B cell (primary cell): ENCODE data around the gene RIMBP2. TPM values are rescaled to one million over a fixed set of nuclear protein-coding genes. Genes with fewer than 3 reads are reported as not detected.

Experiments used
- ATAC-seq: fragments of 200-7000 bp; cut with Tn5 transposase; one replicate; pipeline ENCODE4 v1.10.0; 2021; ENCODE audit warnings: low read depth, mild to moderate bottlenecking, moderate number of reproducible peaks, moderate library complexity
- CTCF ChIA-PET: fragments of 350-600 bp; sonication (Branson Sonifier 250); formaldehyde crosslinking; loops from one replicate; lab custom pipeline; 2021; ENCODE audit warnings: antibody characterized with exemption, inconsistent platforms; lab: Charles Lee
- POLR2A ChIA-PET: fragments of 350-600 bp; sonication (Branson Sonifier 250); formaldehyde crosslinking; loops from one replicate; lab custom pipeline; 2021; ENCODE audit warnings: antibody characterized with exemption; lab: Charles Lee
- DNase-seq: peaks from one replicate; pipeline ENCODE4 v3.0.0; 2013
- H2AFZ ChIP-seq: 2 replicates; pipeline ENCODE4 v1.6.1; 2012; ENCODE audit warnings: mild to moderate bottlenecking, low read depth, low read length; ENCODE audit not compliant: insufficient read depth, poor library complexity, severe bottlenecking
- H3K27ac ChIP-seq, 2 donors: 1 replicate in 1 of 2; 2 replicates in 1 of 2; pipeline ENCODE4 v1.5.1; 2012 to 2013; ENCODE audit warnings: low read length in 2 of 2, mild to moderate bottlenecking in 2 of 2, moderate library complexity in 1 of 2
- H3K27me3 ChIP-seq, 4 experiments: fragments of 200-600 bp in 1 of 4; sonication (generic) in 1 of 4; replicated peaks in 1 of 4; 1 replicate in 2 of 4; 2 replicates in 2 of 4; pipeline versions ENCODE4 v1.6.1 to v1.7.0; 2013 to 2016; ENCODE audit warnings: low read length in 3 of 4, mild to moderate bottlenecking in 2 of 4, mixed read lengths in 1 of 4, moderate library complexity in 1 of 4; ENCODE audit not compliant: insufficient read depth in 4 of 4, control insufficient read depth in 3 of 4; ENCODE audit errors: control extremely low read depth in 1 of 4
- H3K36me3 ChIP-seq, 2 experiments: replicated peaks in 1 of 2; 1 replicate in 1 of 2; 2 replicates in 1 of 2; pipeline versions ENCODE4 v1.6.1 to v1.7.1; 2013; ENCODE audit warnings: low read length in 1 of 2; ENCODE audit not compliant: insufficient read depth in 2 of 2, control insufficient read depth in 1 of 2; ENCODE audit errors: control extremely low read depth in 1 of 2, extremely low read depth in 1 of 2
- H3K4me1 ChIP-seq, 2 donors: fragments of 200-600 bp in 1 of 2; sonication (generic) in 1 of 2; 1 replicate in 1 of 2; 2 replicates in 1 of 2; pipeline versions ENCODE4 v1.5.1 to v1.6.1; 2013 to 2017; ENCODE audit warnings: low read length in 2 of 2; ENCODE audit not compliant: control insufficient read depth in 2 of 2, insufficient read depth in 2 of 2
- H3K4me2 ChIP-seq: replicated peaks from 2 replicates; pipeline ENCODE3; 2012; ENCODE audit warnings: mild to moderate bottlenecking, low read depth, low read length; ENCODE audit not compliant: poor library complexity, severe bottlenecking
- H3K4me3 ChIP-seq, 5 experiments: fragments of 200-600 bp in 1 of 5; sonication (generic) in 1 of 5; 1 replicate in 3 of 5; 2 replicates in 2 of 5; pipeline versions ENCODE4 v1.5.1 to v1.7.0; 2011 to 2016; ENCODE audit warnings: low read length in 4 of 5, mild to moderate bottlenecking in 4 of 5, low read depth in 2 of 5, control low read depth in 1 of 5, moderate library complexity in 1 of 5; ENCODE audit not compliant: insufficient read depth in 1 of 5; ENCODE audit errors: control extremely low read depth in 1 of 5, extremely low read depth in 1 of 5
- H3K79me2 ChIP-seq: fragments of 200-600 bp; sonication (generic); one replicate; pipeline ENCODE4 v1.6.0; 2016; ENCODE audit warnings: low read length; ENCODE audit not compliant: control insufficient read depth, insufficient read depth
- H3K9ac ChIP-seq: fragments of 200-600 bp; sonication (generic); 2 replicates; pipeline ENCODE4 v1.6.1; 2017; ENCODE audit warnings: mild to moderate bottlenecking, low read length, moderate library complexity
- H3K9me3 ChIP-seq, 3 donors: one replicate each; pipeline versions ENCODE4 v1.6.1 to v1.7.1; 2013; ENCODE audit warnings: low read length in 2 of 3; ENCODE audit not compliant: control insufficient read depth in 2 of 3, insufficient read depth in 1 of 3; ENCODE audit errors: control extremely low read depth in 1 of 3
- H4K20me1 ChIP-seq: 2 replicates; pipeline ENCODE4 v1.6.0; 2012; ENCODE audit warnings: mild to moderate bottlenecking, low read length; ENCODE audit not compliant: insufficient read depth, control insufficient read depth, poor library complexity, severe bottlenecking
- H3K27ac Mint-ChIP-seq: one replicate; pipeline ENCODE4 v1.8.0; 2021; ENCODE audit warnings: mixed read lengths
- H3K27me3 Mint-ChIP-seq: one replicate; pipeline ENCODE4 v1.8.0; 2021; ENCODE audit warnings: mixed read lengths
- H3K4me1 Mint-ChIP-seq: one replicate; pipeline ENCODE4 v1.8.0; 2021; ENCODE audit warnings: mixed read lengths
- H3K4me3 Mint-ChIP-seq: one replicate; pipeline ENCODE4 v1.8.0; 2021; ENCODE audit warnings: mixed read lengths
- H3K9me3 Mint-ChIP-seq: one replicate; pipeline ENCODE4 v1.8.0; 2022; ENCODE audit warnings: mixed read lengths; ENCODE audit not compliant: insufficient read depth
- CTCF ChIP-seq: fragments of 200-600 bp; IDR thresholded peaks from one replicate; pipeline ENCODE4 v1.8.0; 2022; ENCODE audit warnings: antibody characterized with exemption, mild to moderate bottlenecking
- EZH2 ChIP-seq: IDR thresholded peaks from 2 replicates; pipeline ENCODE4 v1.6.1; 2012; ENCODE audit warnings: borderline replicate concordance, low read depth, mild to moderate bottlenecking, moderate library complexity, low read length; ENCODE audit not compliant: insufficient read depth, poor library complexity, severe bottlenecking
- WGBS: methylation state at CpG from one replicate; pipeline ENCODE4 v1.1.5; 2013; ENCODE audit warnings: missing lambda C conversion rate; ENCODE audit not compliant: insufficient coverage; 5-methylcytosine and 5-hydroxymethylcytosine counted together
- intact Hi-C: fragments of 100-400 bp; cut with micrococcal nuclease; formaldehyde crosslinking; loops from one replicate; pipeline ENCODE4 v1.10.0; 2022
- polyA plus RNA-seq: library from polyadenylated mRNA; depleted of rRNA; stranded (reverse); fragments of >200 nt; gene quantifications from 2 replicates; pipeline ENCODE4 v1.2.3, GENCODE V29; 2012
- total RNA-seq, 2 donors: library from RNA; stranded (reverse); fragments of 120-200 nt in 1 of 2; gene quantifications; 1 replicate in 1 of 2; 2 replicates in 1 of 2; pipeline versions ENCODE4 v1.2.3 to v1.2.4, GENCODE V29; 2013 to 2022

RIMBP2 gene
- total and polyA plus RNA-seq, 2 donors (not counting 1 experiment from before 2014, with no cell fraction given): not detected

DNA sequence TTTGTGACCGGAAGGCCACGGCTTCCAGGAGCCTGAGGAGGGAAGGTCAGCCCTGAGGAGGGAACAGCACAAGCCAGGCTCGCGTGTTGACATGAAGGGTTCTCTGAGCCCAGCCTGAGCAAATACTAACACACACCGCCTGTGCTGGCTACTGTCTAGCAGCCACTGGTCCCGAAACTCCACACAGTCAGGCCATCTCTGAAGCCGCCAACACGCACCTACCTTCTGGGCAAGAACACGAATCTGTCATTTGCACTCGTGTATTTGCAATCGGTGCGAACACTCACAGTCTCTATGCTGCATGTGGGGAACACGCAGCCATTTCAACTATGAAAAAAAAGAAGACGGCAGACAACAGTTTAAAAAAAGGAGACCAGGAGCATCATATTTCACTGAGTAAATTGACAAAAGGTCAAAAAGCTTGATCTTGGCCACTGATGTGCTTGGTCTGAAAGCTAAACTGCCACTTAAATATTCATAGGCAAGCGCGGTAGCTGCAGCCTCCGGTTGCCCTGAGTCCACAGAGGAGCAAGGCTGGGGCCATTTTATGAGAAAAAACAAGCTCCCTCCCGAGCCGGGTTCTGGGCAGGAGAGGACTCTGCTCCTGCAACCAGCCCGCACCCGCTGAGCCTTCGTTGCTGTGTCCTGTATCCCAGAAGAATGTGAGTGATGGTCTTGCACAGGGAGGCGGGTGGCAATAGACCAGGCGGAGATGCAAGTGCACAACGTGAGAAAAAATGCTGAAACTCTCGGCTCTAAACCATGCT, 57.8 kb downstream of the RIMBP2 start:
- Mint-ChIP-seq H3K4me3 (no peak overlapping the region), H3K27ac (no peak overlapping the region)
- TF ChIP-seq EZH2 (no peak), CTCF (no peak)

GRCh38 chr12:130656411-130656810, 59.7 kb downstream of the RIMBP2 start:
- no peaks in the 10 kb centered on the region for H3K79me2 ChIP-seq
- no peak overlapping the region for H3K9ac ChIP-seq
- H3K36me3 ChIP-seq: no peaks in the 10 kb centered on the region
- no peak overlapping the region for H3K27ac ChIP-seq
- peaks cover 0 to 21% (median 1%) of the 10 kb centered on the region in 3 donors for H3K9me3 ChIP-seq
- ATAC-seq (no peak), DNase-seq (no peak)
- H3K4me1 ChIP-seq: no peaks in the 10 kb centered on the region
- H3K4me2 ChIP-seq: no peak overlapping the region
- no peaks in the 10 kb centered on the region for H4K20me1 ChIP-seq
- H3K4me3 ChIP-seq: no peak overlapping the region
- ChIA-PET POLR2A (no interaction called here), CTCF (no interaction called here)
- H3K27ac Mint-ChIP-seq: no peak overlapping the region
- TF ChIP-seq EZH2 (no peak), CTCF (no peak)
- intact Hi-C loops: no loop called here
- no peaks in the 10 kb centered on the region for H3K27me3 ChIP-seq
- H2AFZ ChIP-seq: no peak overlapping the region
- H3K27me3 Mint-ChIP-seq: peaks cover 10% of the 10 kb centered on the region
- H3K4me1 Mint-ChIP-seq: no peaks in the 10 kb centered on the region
- 42% methylated on average over 2 of the region's 8 CpGs for WGBS
- no peak overlapping the region for H3K4me3 Mint-ChIP-seq
- H3K9me3 Mint-ChIP-seq: peaks cover 2% of the 10 kb centered on the region

More for the DNA sequence above, 57.8 kb downstream of the RIMBP2 start:
- no peak overlapping the region for H3K4me2 ChIP-seq
- CTCF ChIA-PET: no interaction called here
- DNase-seq (no peak), ATAC-seq (no peak)
- H3K27ac ChIP-seq: no peak overlapping the region
- POLR2A ChIA-PET: no interaction called here
- Mint-ChIP-seq H3K27me3 (peaks cover 5% of the 10 kb centered on the region), H3K4me1 (no peaks in the 10 kb centered on the region), H3K9me3 (peaks cover 2% of the 10 kb centered on the region)
- no peaks in the 10 kb centered on the region for H3K4me1 ChIP-seq
- no peaks in the 10 kb centered on the region for H3K36me3 ChIP-seq
- H3K27me3 ChIP-seq: no peaks in the 10 kb centered on the region
- peaks cover 0 to 23% (median 1%) of the 10 kb centered on the region in 3 donors for H3K9me3 ChIP-seq
- intact Hi-C loops: no loop called here
- H4K20me1 ChIP-seq: no peaks in the 10 kb centered on the region
- no peak overlapping the region for H3K4me3 ChIP-seq
- WGBS: 83% methylated on average over 26 of the region's 26 CpGs
- no peaks in the 10 kb centered on the region for H3K79me2 ChIP-seq
- no peak overlapping the region for H2AFZ ChIP-seq
- no peak overlapping the region for H3K9ac ChIP-seq
